Aorta (tissue), 5 donors: ENCODE data around the gene DSCAM. TPM values are rescaled to one million over a fixed set of nuclear protein-coding genes. Genes with fewer than 3 reads are reported as not detected.
"Not testable (repeated sequence)": the region's sequence is repeated elsewhere in the genome, so short reads cannot be mapped to it uniquely, and the experiment has no call there.

ENCODE experiments used
- ATAC-seq: fragments of 200-7000 bp; cut with Tn5 transposase; one replicate; pipeline ENCODE4 v1.9.1; 2022; ENCODE audit warnings: moderate library complexity; ENCODE audit not compliant: low FRiP score
- DNase-seq, 2 donors: peaks; one replicate each; pipeline ENCODE4 v3.0.0-alpha.2; 2020
- H3K27ac ChIP-seq, 2 donors: one replicate each; pipeline ENCODE4 v1.5.1; 2013; ENCODE audit warnings: low read length in 2 of 2, mild to moderate bottlenecking in 2 of 2, moderate library complexity in 2 of 2, control low read depth in 1 of 2, inconsistent platforms in 1 of 2, low read depth in 1 of 2
- H3K27me3 ChIP-seq, 2 donors: one replicate each; pipeline ENCODE4 v1.6.1; 2013; ENCODE audit warnings: control low read depth in 1 of 2, low read length in 1 of 2, mild to moderate bottlenecking in 1 of 2, moderate library complexity in 1 of 2; ENCODE audit not compliant: insufficient read depth in 2 of 2, control insufficient read depth in 1 of 2
- H3K36me3 ChIP-seq, 2 donors: one replicate each; pipeline ENCODE4 v1.6.1; 2013; ENCODE audit warnings: control low read depth in 1 of 2, low read length in 1 of 2, mild to moderate bottlenecking in 1 of 2; ENCODE audit not compliant: insufficient read depth in 2 of 2, control insufficient read depth in 1 of 2
- H3K4me1 ChIP-seq, 2 donors: one replicate each; pipeline ENCODE4 v1.6.1; 2013; ENCODE audit warnings: low read length in 2 of 2, control low read depth in 1 of 2, mild to moderate bottlenecking in 1 of 2, moderate library complexity in 1 of 2; ENCODE audit not compliant: insufficient read depth in 2 of 2, control insufficient read depth in 1 of 2
- H3K4me3 ChIP-seq, 2 donors: one replicate each; pipeline ENCODE4 v1.5.1; 2013; ENCODE audit warnings: low read length in 2 of 2, control low read depth in 1 of 2, mild to moderate bottlenecking in 1 of 2
- H3K9me3 ChIP-seq: one replicate; pipeline ENCODE4 v1.6.1; 2013; ENCODE audit warnings: mild to moderate bottlenecking, low read length; ENCODE audit not compliant: control insufficient read depth
- WGBS, 2 donors: extraction: QIAGEN DNeasy Blood & Tissue Kit; methylation state at CpG; one replicate each; pipeline ENCODE4 v1.1.7; 2013; 5-methylcytosine and 5-hydroxymethylcytosine counted together
- intact Hi-C, 2 donors: fragments of 100-400 bp; cut with DNase I; formaldehyde crosslinking; loops; one replicate each; pipeline versions ENCODE4 v1.14.2 to v1.15.0; 2022
- polyA plus RNA-seq, 2 donors: library from polyadenylated mRNA; stranded (reverse); fragments of 200-250 nt; gene quantifications; one replicate each; pipeline ENCODE4 v1.2.3, GENCODE V29; 2013
- total RNA-seq, 2 donors: library from RNA; stranded (reverse); fragmentation: NEBNext Ultra II Directional; extraction: Animal tissue kit (Norgen Biotek cat#: 25700); gene quantifications; one replicate each; pipeline ENCODE4 v1.2.1, GENCODE V29; 2021
- donor health status: healthy with polysubstance abuse.
- donor health status: Bipolar disorder and iron deficiency.
- donor health status: DM: no; HTN: no; CAD: no.
- donor health status: DM: no; HTN: no; CAD: no.
- donor health status: DM: yes; HTN: yes; CAD: no.

The DSCAM gene
- total and polyA plus RNA-seq, 4 donors: not detected

DNA sequence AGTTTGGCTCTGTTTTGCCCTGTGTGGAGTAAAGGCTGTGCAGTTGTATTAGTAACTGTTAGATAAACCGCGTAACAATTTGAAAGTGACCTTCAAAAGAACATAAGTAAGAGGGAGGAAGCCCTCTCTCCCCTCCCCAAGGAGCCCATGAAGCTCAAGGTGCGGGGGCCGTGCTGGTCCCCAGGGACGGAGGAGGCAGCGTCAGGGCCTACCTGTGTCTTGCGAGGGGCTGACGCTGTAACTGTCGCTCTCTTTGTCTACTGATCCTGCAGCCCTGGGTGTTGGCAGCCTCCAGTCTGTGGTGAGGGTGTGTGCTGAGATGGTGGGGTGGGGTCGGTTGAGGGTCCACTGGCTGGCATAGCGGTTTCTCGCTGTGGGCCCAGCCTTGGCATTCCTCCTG lies 803.1 kb downstream of the DSCAM start:
- Histone ChIP-seq H3K4me1 (peaks cover 0 to 4% of the 10 kb centered on the region in 2 donors), H3K9me3 (no peaks in the 10 kb centered on the region), H3K36me3 (no peaks in the 10 kb centered on the region), H3K27me3 (no peaks in the 10 kb centered on the region), H3K4me3 (no peak overlapping the region), H3K27ac (no peak overlapping the region)
- intact Hi-C loops: no loop called here
- WGBS, 2 donors: 96 to 98% methylated on average over 12 of the region's 12 CpGs
- ATAC-seq: no peak
- no peak for DNase-seq

- no peak for ATAC-seq
- H3K36me3 ChIP-seq: no peaks in the 10 kb centered on the region
- WGBS, 2 donors: 63 to 64% methylated on average over 4 of the region's 4 CpGs
- H3K27me3 ChIP-seq: no peaks in the 10 kb centered on the region
- no peak for DNase-seq
- H3K27ac ChIP-seq: no peak overlapping the region
- no peaks in the 10 kb centered on the region for H3K9me3 ChIP-seq
- intact Hi-C loops: no loop called here
- no peak overlapping the region for H3K4me3 ChIP-seq
- H3K4me1 ChIP-seq: no peaks in the 10 kb centered on the region
Observed at GRCh38 chr21:40043423-40043822, 803.5 kb downstream of the DSCAM start.

DNA sequence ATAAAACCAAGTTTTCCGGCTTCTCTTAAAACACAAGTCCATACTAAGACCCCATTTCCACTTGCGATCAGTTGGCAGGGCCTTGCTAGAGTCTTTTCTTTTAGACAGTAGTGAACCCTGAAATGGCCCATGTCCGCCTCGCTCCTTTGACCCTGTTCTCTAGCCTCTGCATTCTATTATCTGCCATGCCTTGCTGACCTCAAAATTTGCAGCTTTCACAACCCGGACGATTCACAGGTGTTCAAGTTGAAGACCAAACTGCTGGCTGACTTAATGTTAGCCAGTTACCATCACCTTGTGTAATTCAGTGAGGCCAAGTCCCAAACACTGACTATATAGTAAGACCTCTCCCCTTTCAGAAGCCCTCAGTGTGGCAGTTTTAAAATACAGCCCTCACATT lies 805.5 kb downstream of the DSCAM start:
- Histone ChIP-seq H3K9me3 (no peaks in the 10 kb centered on the region), H3K4me1 (no peaks in the 10 kb centered on the region), H3K27me3 (no peaks in the 10 kb centered on the region), H3K4me3 (no peak overlapping the region), H3K27ac (no peak overlapping the region), H3K36me3 (no peaks in the 10 kb centered on the region)
- 92 to 93% methylated on average over 6 of the region's 6 CpGs for WGBS, 2 donors
- no peak for ATAC-seq
- intact Hi-C loops: no loop called here
- no peak for DNase-seq

GRCh38 chr21:40033156-40033782 lies 813.7 kb downstream of the DSCAM start:
- H3K27ac ChIP-seq, H3K4me1 ChIP-seq, H3K9me3 ChIP-seq, DNase-seq, H3K36me3 ChIP-seq, H3K27me3 ChIP-seq, H3K4me3 ChIP-seq, intact Hi-C loops, ATAC-seq: not testable (repeated sequence)
- 81 to 82% methylated on average over 25 of the region's 25 CpGs for WGBS, 2 donors

- Histone ChIP-seq H3K9me3 (no peaks in the 10 kb centered on the region), H3K36me3 (no peaks in the 10 kb centered on the region), H3K27me3 (no peaks in the 10 kb centered on the region), H3K27ac (no peak overlapping the region), H3K4me3 (no peak overlapping the region), H3K4me1 (no peaks in the 10 kb centered on the region)
- intact Hi-C loops: no loop called here
- no peak for DNase-seq
- ATAC-seq: no peak
- WGBS, 2 donors: 76 to 85% methylated on average over 6 of the region's 6 CpGs
Observed at GRCh38 chr21:40029888-40030287, 817.1 kb downstream of the DSCAM start.

DNA sequence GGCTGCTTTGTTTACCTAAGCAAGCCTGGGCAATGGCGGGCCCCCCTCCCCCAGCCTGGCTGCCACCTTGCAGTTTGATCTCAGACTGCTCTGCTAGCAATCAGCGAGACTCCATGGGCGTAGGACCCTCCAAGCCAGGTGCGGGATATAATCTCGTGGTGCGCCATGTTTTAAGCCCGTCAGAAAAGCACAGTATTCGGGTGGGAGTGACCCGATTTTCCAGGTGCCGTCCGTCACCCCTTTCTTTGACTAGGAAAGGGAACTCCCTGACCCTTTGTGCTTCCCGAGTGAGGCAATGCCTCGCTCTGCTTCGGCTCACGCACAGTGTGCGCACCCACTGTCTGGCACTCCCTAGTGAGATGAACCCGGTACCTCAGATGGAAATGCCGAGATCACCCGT lies 818.6 kb downstream of the DSCAM start:
- H3K27ac ChIP-seq, intact Hi-C loops, H3K4me3 ChIP-seq, ATAC-seq, H3K4me1 ChIP-seq, H3K9me3 ChIP-seq, H3K36me3 ChIP-seq, DNase-seq, H3K27me3 ChIP-seq: not testable (repeated sequence)
- 84 to 87% methylated on average over 16 to 19 of the region's 19 CpGs for WGBS, 2 donors

GRCh38 chr21:40021558-40022351 lies 825.2 kb downstream of the DSCAM start:
- peaks cover 4% of the 10 kb centered on the region for H3K9me3 ChIP-seq
- ATAC-seq (no peak), DNase-seq (no peak)
- H3K36me3 ChIP-seq: no peaks in the 10 kb centered on the region
- no peaks in the 10 kb centered on the region for H3K27me3 ChIP-seq
- no peaks in the 10 kb centered on the region for H3K4me1 ChIP-seq
- WGBS, 2 donors: 67 to 70% methylated on average over 5 of the region's 5 CpGs
- H3K4me3 ChIP-seq: no peak overlapping the region
- no peak overlapping the region for H3K27ac ChIP-seq
- intact Hi-C loops: no loop called here

GRCh38 chr21:40020651-40021050 lies 826.3 kb downstream of the DSCAM start:
- Histone ChIP-seq H3K27me3 (no peaks in the 10 kb centered on the region), H3K4me1 (no peaks in the 10 kb centered on the region), H3K27ac (no peak overlapping the region), H3K36me3 (no peaks in the 10 kb centered on the region), H3K4me3 (no peak overlapping the region), H3K9me3 (peaks cover 4% of the 10 kb centered on the region)
- 94 to 95% methylated on average over 3 of the region's 3 CpGs for WGBS, 2 donors
- intact Hi-C loops: no loop called here
- DNase-seq (no peak), ATAC-seq (no peak)

DNA sequence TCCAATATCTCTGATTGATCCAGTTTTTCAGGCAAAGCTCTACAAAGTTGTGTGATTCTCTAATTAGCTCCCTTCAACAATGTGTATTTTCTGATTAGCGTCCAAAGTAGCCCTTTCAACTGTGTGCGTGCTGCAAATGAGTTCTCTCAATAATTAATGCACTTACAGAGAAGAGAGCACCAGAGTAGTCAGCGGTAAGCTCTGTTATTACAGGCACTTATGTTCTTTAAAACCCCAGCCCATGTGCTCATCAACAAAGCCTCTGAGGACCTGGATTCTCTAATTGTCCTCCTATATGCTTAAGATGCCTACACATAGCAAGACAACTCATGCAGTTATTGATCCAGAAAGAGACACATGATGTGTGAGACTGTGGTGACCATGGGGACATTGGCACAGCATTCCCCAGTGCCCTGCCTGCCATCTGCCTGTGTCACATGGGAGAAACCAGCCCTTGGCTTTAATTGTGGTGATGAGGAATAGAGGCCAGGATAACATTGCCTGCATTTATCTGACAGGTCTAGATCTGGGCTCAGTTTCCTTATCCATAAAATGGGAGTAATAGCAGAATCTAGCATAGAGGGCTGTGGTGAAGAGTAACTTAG lies 828.0 kb downstream of the DSCAM start:
- Histone ChIP-seq H3K4me1 (no peaks in the 10 kb centered on the region), H3K27me3 (no peaks in the 10 kb centered on the region), H3K9me3 (peaks cover 4% of the 10 kb centered on the region), H3K4me3 (no peak overlapping the region), H3K27ac (no peak overlapping the region), H3K36me3 (no peaks in the 10 kb centered on the region)
- 85 to 89% methylated on average over 3 of the region's 3 CpGs for WGBS, 2 donors
- DNase-seq: no peak
- intact Hi-C loops: no loop called here
- ATAC-seq: no peak
